Endothelial cell of umbilical vein (primary cell): ENCODE results near the gene TMEM61. TPM values are rescaled to one million over a fixed set of nuclear protein-coding genes. Genes with fewer than 3 reads are reported as not detected.

Source experiments
- BruUV-seq: library from RNA; stranded (reverse); fragments of 400-500 nt; replicated peaks from 2 replicates; lab custom pipeline; 2021; lab: Mats Ljungman, UMichigan
- CTCF ChIA-PET: fragments of 300-600, 350-600 bp; sonication (Branson Sonifier 250); formaldehyde crosslinking; loops from one replicate; lab custom pipeline; 2021; ENCODE audit warnings: antibody characterized with exemption, inconsistent platforms; lab: Charles Lee
- POLR2A ChIA-PET: fragments of 300-600, 350-600 bp; sonication (Branson Sonifier 250); formaldehyde crosslinking; loops from one replicate; lab custom pipeline; 2021; ENCODE audit warnings: antibody characterized with exemption, inconsistent platforms; lab: Charles Lee
- DNase-seq: peaks from one replicate; pipeline ENCODE4 v3.0.0-alpha.2; 2011; ENCODE audit warnings: low read depth, low spot score
- FAIRE-seq: peaks from 2 replicates; lab custom pipeline; 2011; peaks lifted over from hg19 to GRCh38; lab: Jason Lieb, UNC
- H2AFZ ChIP-seq: 2 replicates; pipeline ENCODE4 v1.6.0; 2012; ENCODE audit warnings: low read depth, low read length, control low read depth, inconsistent platforms
- H3K27ac ChIP-seq: 2 replicates; pipeline ENCODE4 v1.5.1; 2011; ENCODE audit warnings: low read depth, mild to moderate bottlenecking, control low read depth, low read length, moderate library complexity; ENCODE audit not compliant: insufficient read depth
- H3K27me3 ChIP-seq, 2 experiments: 2 replicates each; pipeline versions ENCODE4 v1.6.0 to v1.6.1; 2011; ENCODE audit warnings: low read length in 2 of 2, mixed read lengths in 1 of 2; ENCODE audit not compliant: control insufficient read depth in 2 of 2, insufficient read depth in 2 of 2
- H3K36me3 ChIP-seq, 2 experiments: 2 replicates in 1 of 2; 3 replicates in 1 of 2; pipeline ENCODE4 v1.5.1; 2011; ENCODE audit warnings: low read length in 2 of 2, mild to moderate bottlenecking in 1 of 2, moderate library complexity in 1 of 2; ENCODE audit not compliant: control insufficient read depth in 2 of 2, insufficient read depth in 2 of 2; ENCODE audit errors: extremely low read depth in 1 of 2
- H3K4me1 ChIP-seq: 3 replicates; pipeline ENCODE4 v1.5.1; 2011; ENCODE audit warnings: mild to moderate bottlenecking, low read length; ENCODE audit not compliant: control insufficient read depth, insufficient read depth; ENCODE audit errors: extremely low read depth
- H3K4me2 ChIP-seq: 2 replicates; pipeline ENCODE4 v1.6.1; 2011; ENCODE audit warnings: low read length, control low read depth, mixed read lengths; ENCODE audit not compliant: insufficient read depth
- H3K4me3 ChIP-seq, 3 experiments: fragments of 200-600 bp in 1 of 3; sonication (generic), shearing (Covaris generic) in 1 of 3; replicated peaks in 1 of 3; 2 replicates each; pipeline ENCODE4 v1.5.1; 2011 to 2016; ENCODE audit warnings: control low read depth in 3 of 3, low read length in 3 of 3, mild to moderate bottlenecking in 2 of 3, inconsistent platforms in 1 of 3, low read depth in 1 of 3, moderate library complexity in 1 of 3; ENCODE audit not compliant: insufficient read depth in 1 of 3
- H3K79me2 ChIP-seq: 2 replicates; pipeline ENCODE4 v1.6.0; 2012; ENCODE audit warnings: low read length, inconsistent platforms; ENCODE audit not compliant: control insufficient read depth, insufficient read depth
- H3K9ac ChIP-seq: replicated peaks from 2 replicates; pipeline ENCODE3; 2011; ENCODE audit warnings: low read length, control low read depth; ENCODE audit not compliant: insufficient read depth; ENCODE audit errors: extremely low read depth
- H3K9me1 ChIP-seq: replicated peaks from 3 replicates; pipeline ENCODE4 v1.6.0; 2011; ENCODE audit warnings: mild to moderate bottlenecking, low read length; ENCODE audit not compliant: control insufficient read depth, insufficient read depth; ENCODE audit errors: extremely low read depth
- H3K9me3 ChIP-seq: replicated peaks from 2 replicates; pipeline ENCODE4 v1.5.1; 2012; ENCODE audit warnings: low read length, inconsistent platforms; ENCODE audit not compliant: control insufficient read depth, insufficient read depth
- H4K20me1 ChIP-seq: replicated peaks from 2 replicates; pipeline ENCODE3; 2011; ENCODE audit warnings: mild to moderate bottlenecking, low read length; ENCODE audit not compliant: control insufficient read depth, insufficient read depth; ENCODE audit errors: extremely low read depth
- CTCF ChIP-seq, 2 donors: IDR thresholded peaks; 1 replicate in 1 of 2; 2 replicates in 1 of 2; pipeline ENCODE4 v1.5.1; 2011; ENCODE audit warnings: low read length in 2 of 2, mild to moderate bottlenecking in 2 of 2, moderate library complexity in 2 of 2, control low read depth in 1 of 2, inconsistent platforms in 1 of 2, low read depth in 1 of 2; ENCODE audit not compliant: insufficient read depth in 1 of 2; ENCODE audit errors: extremely low read depth in 1 of 2
- EZH2 ChIP-seq: IDR thresholded peaks from 2 replicates; pipeline ENCODE4 v1.6.1; 2012; ENCODE audit warnings: borderline replicate concordance, low read depth, mild to moderate bottlenecking, moderate library complexity, low read length, inconsistent platforms; ENCODE audit not compliant: severe bottlenecking
- FOS ChIP-seq: IDR thresholded peaks from 2 replicates; pipeline ENCODE4 v1.6.1; 2011; ENCODE audit warnings: mild to moderate bottlenecking, low read length, moderate library complexity, borderline replicate concordance; ENCODE audit not compliant: insufficient read depth
- GATA2 ChIP-seq: IDR thresholded peaks from 2 replicates; pipeline ENCODE4 v1.7.0; 2011; ENCODE audit warnings: low read depth, mild to moderate bottlenecking, moderate library complexity, mixed read lengths, low read length; ENCODE audit not compliant: insufficient read length, insufficient read depth
- JUN ChIP-seq: IDR thresholded peaks from 2 replicates; pipeline ENCODE4 v1.6.1; 2011; ENCODE audit warnings: borderline replicate concordance, low read depth; ENCODE audit not compliant: insufficient read length, insufficient read depth
- MAX ChIP-seq: IDR thresholded peaks from 2 replicates; pipeline ENCODE4 v1.6.1; 2011; ENCODE audit not compliant: insufficient read depth, insufficient read length
- MYC ChIP-seq: IDR thresholded peaks from one replicate; pipeline ENCODE4 v1.6.1; 2011; ENCODE audit warnings: mild to moderate bottlenecking, low read depth, low read length
- POLR2A ChIP-seq: IDR thresholded peaks from 2 replicates; pipeline ENCODE4 v1.6.1; 2012; ENCODE audit warnings: low read depth, mild to moderate bottlenecking, control low read depth, low read length
- POLR2AphosphoS5 ChIP-seq: IDR thresholded peaks from 2 replicates; pipeline ENCODE4 v1.6.1; 2012; ENCODE audit warnings: low read depth, mild to moderate bottlenecking, control low read depth, low read length, moderate library complexity; ENCODE audit not compliant: insufficient read depth
- dilution Hi-C: fragments of 300-500 bp; cut with MboI; formaldehyde crosslinking; loops from one replicate; pipeline ENCODE4 v1.15.0; 2019; ENCODE audit warnings: low sequenced_read_pairs; ENCODE audit not compliant: extremely low pct_ligation_motif_present
- intact Hi-C: fragments of 100-400 bp; cut with micrococcal nuclease; formaldehyde crosslinking; loops from one replicate; pipeline ENCODE4 v1.10.0; 2022
- polyA plus RNA-seq, 4 experiments: library from polyadenylated mRNA; depleted of rRNA in 3 of 4; stranded (reverse) in 3 of 4; unstranded in 1 of 4; fragments of >200 nt; gene quantifications; 2 replicates each; pipeline versions ENCODE4 v1.2.1 to v1.2.3, GENCODE V29; 2011 to 2012; ENCODE audit warnings: missing spikeins in 1 of 4
- total RNA-seq: library from RNA; stranded (reverse); gene quantifications from 2 replicates; pipeline ENCODE4 v1.2.3, GENCODE V29; 2021

TMEM61 gene
- total and polyA plus RNA-seq, 2 donors (not counting 3 experiments of a cell fraction or from before 2014, with no cell fraction given), result not detected

DNA sequence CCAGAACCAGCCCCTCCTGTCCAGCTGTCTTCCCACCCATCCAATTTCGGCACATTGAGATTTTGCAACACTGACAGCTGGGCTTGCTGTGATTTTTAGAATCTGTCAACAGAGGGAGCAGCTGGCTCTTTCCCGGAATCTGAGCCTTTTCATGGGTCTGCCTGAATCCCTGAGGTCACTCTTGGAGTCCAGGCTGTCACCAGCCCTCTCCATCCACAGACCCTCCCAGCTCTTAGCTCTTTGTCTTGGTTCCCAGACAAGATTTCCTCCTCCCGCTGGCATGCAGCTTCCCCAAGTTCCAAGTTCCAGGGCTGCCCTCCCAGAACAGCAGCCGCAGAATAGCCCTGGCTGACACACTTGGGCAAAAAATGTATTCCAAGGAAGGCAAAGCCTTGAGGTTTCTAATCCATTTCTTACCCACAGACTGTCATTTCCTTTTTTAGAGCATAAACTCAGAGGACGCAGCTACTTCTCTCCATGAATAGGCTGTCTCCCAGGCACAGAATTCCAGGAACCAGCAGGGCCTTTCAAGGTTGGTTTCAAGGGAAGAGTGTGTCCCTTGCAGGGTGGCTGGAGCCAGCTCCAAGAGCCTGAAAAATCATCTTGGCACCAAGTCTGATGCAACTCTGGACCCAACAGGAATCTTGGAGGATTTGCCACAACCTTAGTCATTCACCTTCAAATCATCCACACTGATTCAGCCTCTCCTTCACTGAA lies 7.1 kb upstream of the TMEM61 start:
- Histone ChIP-seq H3K9me1 (no peaks in the 10 kb centered on the region), H4K20me1 (no peaks in the 10 kb centered on the region), H3K4me1 (peaks cover 8% of the 10 kb centered on the region), H3K4me3 (no peak overlapping the region), H3K9me3 (no peaks in the 10 kb centered on the region), H3K79me2 (no peaks in the 10 kb centered on the region), H3K27ac (no peak overlapping the region), H3K36me3 (no peaks in the 10 kb centered on the region), H3K9ac (no peak overlapping the region), H2AFZ (no peak overlapping the region), H3K4me2 (no peak overlapping the region), H3K27me3 (peaks cover 2 to 6% of the 10 kb centered on the region in 2 experiments)
- ChIA-PET POLR2A (no interaction called here), CTCF (interaction anchor here (0.7 to 2.3 kb wide), 7 partner anchors 14 to 28 kb away, joined by 3 to 15 read pairs (median 8); no protein-coding TSS in a partner anchor)
- intact Hi-C loops, result no loop called here
- no peak for DNase-seq
- no TSS peak for BruUV-seq
- TF ChIP-seq CTCF (IDR thresholded peaks at IDR 0.05; ENCODE audit: extremely low read depth in 1 of 2, insufficient read depth in 1 of 2, low read depth in 1 of 2, low read length in 2 of 2) (peak in 1 of 2 donors; percentile 32), POLR2A (no peak)
- dilution Hi-C loops, result no loop called here
- peak; percentile 68 for FAIRE-seq

GRCh38 chr1:54975356-54976108 lies 4.9 kb upstream of the TMEM61 start:
- dilution Hi-C loops, result no loop called here
- DNase-seq, result no peak
- POLR2A ChIA-PET, result no interaction called here
- no peak overlapping the region for H3K9ac ChIP-seq
- no peak for FAIRE-seq
- intact Hi-C loops, result no loop called here
- H2AFZ ChIP-seq, result no peak overlapping the region
- no peak overlapping the region for H3K27ac ChIP-seq
- H3K4me2 ChIP-seq, result no peak overlapping the region
- H3K27me3 ChIP-seq, result peaks cover 15 to 22% of the 10 kb centered on the region in 2 experiments
- no peaks in the 10 kb centered on the region for H3K9me1 ChIP-seq
- H3K79me2 ChIP-seq, result no peaks in the 10 kb centered on the region
- TF ChIP-seq POLR2A (no peak), POLR2AphosphoS5 (no peak), MYC (no peak), MAX (no peak), FOS (no peak), CTCF (IDR thresholded peaks at IDR 0.05; ENCODE audit: extremely low read depth in 1 of 2, insufficient read depth in 1 of 2, low read depth in 1 of 2, low read length in 2 of 2) (no peak), JUN (no peak), EZH2 (no peak), GATA2 (no peak)
- no peaks in the 10 kb centered on the region for H3K36me3 ChIP-seq
- CTCF ChIA-PET, result interaction anchor here (1.1 to 25.0 kb wide), 3 partner anchors 20 to 30 kb away, joined by 3 to 918 read pairs (median 3); no protein-coding TSS in a partner anchor
- no peak overlapping the region for H3K4me3 ChIP-seq
- H4K20me1 ChIP-seq, result no peaks in the 10 kb centered on the region
- H3K9me3 ChIP-seq, result no peaks in the 10 kb centered on the region
- peaks cover 8% of the 10 kb centered on the region for H3K4me1 ChIP-seq
- BruUV-seq, result no TSS peak
